AG08396 (cell line): ENCODE data around the gene MGAT5B.
"Not testable (repeated sequence)": the region's sequence is repeated elsewhere in the genome, so short reads cannot be mapped to it uniquely, and the experiment has no call there.

Experiments used
- DNase-seq: peaks from one replicate; pipeline ENCODE4 v3.0.0; 2012; ENCODE audit warnings: low spot score, mixed read lengths

The MGAT5B gene

GRCh38 chr17:76868176-76868668 lies at the start of gene MGAT5B:
Gene MGAT5B, plus strand, starts transcription at chr17:76868404. Its CDS starts 626 bp downstream, at chr17:76869030.
- DNase-seq, result peak; percentile 96

- no peak for DNase-seq
Observed at GRCh38 chr17:76820039-76820438, 48.2 kb upstream of the MGAT5B start.

- DNase-seq, result no peak
Observed at GRCh38 chr17:76820561-76820960, 47.6 kb upstream of the MGAT5B start.

- DNase-seq, result no peak
Observed at GRCh38 chr17:76822184-76822778, 45.9 kb upstream of the MGAT5B start.

GRCh38 chr17:76824093-76824492 lies 44.1 kb upstream of the MGAT5B start:
- no peak for DNase-seq

GRCh38 chr17:76826330-76827068 lies 41.7 kb upstream of the MGAT5B start:
- DNase-seq, result no peak

- no peak for DNase-seq
Observed at GRCh38 chr17:76827736-76828135, 40.5 kb upstream of the MGAT5B start.

- no peak for DNase-seq
Observed at GRCh38 chr17:76830987-76831715, 37.1 kb upstream of the MGAT5B start.

- DNase-seq, result no peak
Observed at GRCh38 chr17:76833034-76833644, 35.1 kb upstream of the MGAT5B start.

GRCh38 chr17:76833747-76834146 lies 34.5 kb upstream of the MGAT5B start:
- DNase-seq, result no peak

GRCh38 chr17:76834870-76835269 lies 33.3 kb upstream of the MGAT5B start:
- DNase-seq, result no peak

- DNase-seq, result no peak
Observed at GRCh38 chr17:76840443-76840767, 27.8 kb upstream of the MGAT5B start.

- DNase-seq, result no peak
Observed at GRCh38 chr17:76840884-76841775, 27.1 kb upstream of the MGAT5B start.

GRCh38 chr17:76841776-76842405 lies 26.3 kb upstream of the MGAT5B start:
- DNase-seq, result no peak

GRCh38 chr17:76843068-76843467 lies 25.1 kb upstream of the MGAT5B start:
- not testable (repeated sequence) for DNase-seq

- no peak for DNase-seq
Observed at GRCh38 chr17:76843703-76844484, 24.3 kb upstream of the MGAT5B start.

- DNase-seq, result no peak
Observed at GRCh38 chr17:76844485-76844829, 23.7 kb upstream of the MGAT5B start.

GRCh38 chr17:76844846-76845245 lies 23.4 kb upstream of the MGAT5B start:
- DNase-seq, result no peak

GRCh38 chr17:76845541-76846017 lies 22.6 kb upstream of the MGAT5B start:
- DNase-seq, result no peak

GRCh38 chr17:76847031-76847430 lies 21.2 kb upstream of the MGAT5B start:
- DNase-seq, result no peak
